Right lobe of liver (tissue), 4 donors: ENCODE results near the gene OR51S1.

Experiments used
- POLR2A ChIP-seq: fragments of 450-650 bp; IDR thresholded peaks from one replicate; pipeline ENCODE4 v1.6.1; 2017; ENCODE audit warnings: antibody characterized with exemption, mild to moderate bottlenecking
- TF ChIP-seq, protein P1 (sequence below), 4 donors: fragments of 200-600 bp in 3 of 4; fragments of 450-650 bp in 1 of 4; IDR thresholded peaks; one replicate each; pipeline versions ENCODE4 v1.5.1 to v1.8.0; 2016 to 2022; ENCODE audit warnings: antibody characterized with exemption in 4 of 4, mild to moderate bottlenecking in 2 of 4
- donor health status: DM: no; HTN: no; CAD: no.
- donor health status: DM: no; HTN: no; CAD: no.
- donor health status: DM: no; HTN: yes; CAD: no.

DNA sequence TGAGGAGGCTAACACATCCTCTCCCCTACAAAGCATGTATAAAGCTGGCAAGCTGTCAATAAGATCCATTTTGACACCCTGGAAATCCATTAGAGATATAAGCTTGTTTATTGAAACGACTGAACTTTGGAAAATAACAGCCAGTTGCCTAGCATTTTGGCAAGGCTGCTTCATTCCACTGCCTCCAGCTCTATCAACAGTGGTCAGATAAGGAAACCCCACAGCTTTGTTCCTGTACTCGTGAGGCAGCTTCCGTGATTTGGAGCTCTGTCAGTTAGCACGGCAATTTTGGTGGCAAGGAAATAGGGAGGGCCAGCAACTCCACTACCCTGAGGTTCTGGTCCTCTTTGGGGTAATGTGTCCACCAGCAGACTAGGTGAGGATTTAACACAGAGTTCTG is 2.0 kb upstream of the OR51S1 start:
- TF ChIP-seq, protein P1, sequence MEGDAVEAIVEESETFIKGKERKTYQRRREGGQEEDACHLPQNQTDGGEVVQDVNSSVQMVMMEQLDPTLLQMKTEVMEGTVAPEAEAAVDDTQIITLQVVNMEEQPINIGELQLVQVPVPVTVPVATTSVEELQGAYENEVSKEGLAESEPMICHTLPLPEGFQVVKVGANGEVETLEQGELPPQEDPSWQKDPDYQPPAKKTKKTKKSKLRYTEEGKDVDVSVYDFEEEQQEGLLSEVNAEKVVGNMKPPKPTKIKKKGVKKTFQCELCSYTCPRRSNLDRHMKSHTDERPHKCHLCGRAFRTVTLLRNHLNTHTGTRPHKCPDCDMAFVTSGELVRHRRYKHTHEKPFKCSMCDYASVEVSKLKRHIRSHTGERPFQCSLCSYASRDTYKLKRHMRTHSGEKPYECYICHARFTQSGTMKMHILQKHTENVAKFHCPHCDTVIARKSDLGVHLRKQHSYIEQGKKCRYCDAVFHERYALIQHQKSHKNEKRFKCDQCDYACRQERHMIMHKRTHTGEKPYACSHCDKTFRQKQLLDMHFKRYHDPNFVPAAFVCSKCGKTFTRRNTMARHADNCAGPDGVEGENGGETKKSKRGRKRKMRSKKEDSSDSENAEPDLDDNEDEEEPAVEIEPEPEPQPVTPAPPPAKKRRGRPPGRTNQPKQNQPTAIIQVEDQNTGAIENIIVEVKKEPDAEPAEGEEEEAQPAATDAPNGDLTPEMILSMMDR (IDR thresholded peaks at IDR 0.05), result no peak
- no peak for TF ChIP-seq POLR2A
